K562 (cell line): ENCODE data around the gene PUS10. TPM values are rescaled to one million over a fixed set of nuclear protein-coding genes. Genes with fewer than 3 reads are reported as not detected.

Experiments used
- ARNT ChIP-seq, 2 experiments: fragments of 450-650 bp; IDR thresholded peaks; 2 replicates each; pipeline ENCODE4 v1.6.1; 2016; ENCODE audit warnings: mild to moderate bottlenecking in 1 of 2
- ATF1 ChIP-seq, 2 experiments: fragments of 450-650 bp in 1 of 2; IDR thresholded peaks; 2 replicates each; pipeline ENCODE4 v1.6.1; 2016; ENCODE audit warnings: missing compliant biosample characterization in 1 of 2, missing genetic modification characterization in 1 of 2
- CAMTA2 ChIP-seq: fragments of 250-450 bp; sonication (Bioruptor Pico); conservative IDR thresholded peaks from 2 replicates; pipeline ENCODE4 v1.5.1; 2022
- CREB1 ChIP-seq, 2 experiments: sonication (generic) in 1 of 2; formaldehyde crosslinking in 1 of 2; IDR thresholded peaks; 2 replicates each; pipeline versions ENCODE4 v1.6.1 to v1.8.0; 2012 to 2022; ENCODE audit warnings: inconsistent platforms in 1 of 2, mild to moderate bottlenecking in 1 of 2, missing genetic modification reagents in 1 of 2, moderate library complexity in 1 of 2
- CTBP1 ChIP-seq: fragments of 450-650 bp; IDR thresholded peaks from 2 replicates; pipeline ENCODE4 v1.6.1; 2016; ENCODE audit warnings: borderline replicate concordance
- DIDO1 ChIP-seq: fragments of 450-650 bp; IDR thresholded peaks from 2 replicates; pipeline ENCODE4 v1.6.1; 2016; ENCODE audit warnings: low read depth, missing biosample characterization, missing genetic modification characterization
- DPF2 ChIP-seq: fragments of 450-650 bp; IDR thresholded peaks from 2 replicates; pipeline ENCODE4 v1.6.1; 2016
- FOXK2 ChIP-seq, 2 experiments: fragments of 450-650 bp; IDR thresholded peaks in 1 of 2; conservative IDR thresholded peaks in 1 of 2; 2 replicates each; pipeline ENCODE4 v1.6.1; 2016; ENCODE audit warnings: low read depth in 2 of 2, mild to moderate bottlenecking in 1 of 2
- GATAD2B ChIP-seq: fragments of 450-650 bp; IDR thresholded peaks from 2 replicates; pipeline ENCODE4 v1.6.1; 2017; ENCODE audit warnings: mild to moderate bottlenecking, borderline replicate concordance
- GTF2A2 ChIP-seq: IDR thresholded peaks from 2 replicates; pipeline ENCODE4 v1.6.1; 2016; ENCODE audit warnings: mild to moderate bottlenecking, missing genetic modification characterization, missing compliant biosample characterization
- KLF6 ChIP-seq: fragments of 250-450 bp; sonication (Bioruptor Pico); IDR thresholded peaks from 2 replicates; pipeline ENCODE4 v1.4.0; 2020; ENCODE audit warnings: mild to moderate bottlenecking, moderate library complexity, borderline replicate concordance
- MTA2 ChIP-seq: fragments of 450-650 bp; IDR thresholded peaks from 2 replicates; pipeline ENCODE4 v1.6.1; 2016; ENCODE audit warnings: low read depth
- MXD1 ChIP-seq: fragments of 250-450 bp; sonication (Bioruptor Pico); IDR thresholded peaks from 2 replicates; pipeline ENCODE4 v1.8.0; 2021; ENCODE audit warnings: borderline replicate concordance, mild to moderate bottlenecking, moderate library complexity; ENCODE audit not compliant: poor library complexity, severe bottlenecking
- MYBL2 ChIP-seq, 2 experiments: fragments of 450-650 bp in 1 of 2; sonication (generic) in 1 of 2; formaldehyde crosslinking in 1 of 2; IDR thresholded peaks; 2 replicates each; pipeline versions ENCODE4 v1.6.1 to v1.8.1; 2017 to 2022; ENCODE audit warnings: borderline replicate concordance in 1 of 2, inconsistent platforms in 1 of 2, low read depth in 1 of 2, mild to moderate bottlenecking in 1 of 2, missing genetic modification reagents in 1 of 2, moderate library complexity in 1 of 2
- NCOA2 ChIP-seq, 2 experiments: fragments of 450-650 bp; IDR thresholded peaks; 2 replicates each; pipeline ENCODE4 v1.6.1; 2018; ENCODE audit warnings: mild to moderate bottlenecking in 2 of 2, moderate library complexity in 1 of 2; ENCODE audit not compliant: partially characterized antibody in 2 of 2
- NCOA4 ChIP-seq: fragments of 450-650 bp; IDR thresholded peaks from 2 replicates; pipeline ENCODE4 v1.6.1; 2018; ENCODE audit warnings: mild to moderate bottlenecking; ENCODE audit not compliant: partially characterized antibody
- NFRKB ChIP-seq: fragments of 450-650 bp; IDR thresholded peaks from 2 replicates; pipeline ENCODE4 v1.6.1; 2016; ENCODE audit warnings: low read depth
- PCBP1 ChIP-seq: fragments of 200-400 bp; formaldehyde crosslinking; IDR thresholded peaks from 2 replicates; pipeline ENCODE4 v1.6.1; 2018; ENCODE audit warnings: mild to moderate bottlenecking, low read depth, low read length; ENCODE audit not compliant: poor library complexity, severe bottlenecking
- TEAD4 ChIP-seq, 2 experiments: sonication (generic) in 1 of 2; formaldehyde crosslinking in 1 of 2; IDR thresholded peaks; 2 replicates each; pipeline versions ENCODE4 v1.6.1 to v1.8.0; 2012 to 2022; ENCODE audit warnings: borderline replicate concordance in 1 of 2, inconsistent platforms in 1 of 2, low read length in 1 of 2, mild to moderate bottlenecking in 1 of 2, missing genetic modification reagents in 1 of 2
- UBTF ChIP-seq, 2 experiments: IDR thresholded peaks; 2 replicates each; pipeline ENCODE4 v1.6.1; 2012; ENCODE audit warnings: improper control_type of control experiment in 2 of 2, low read depth in 2 of 2, low read length in 2 of 2, borderline replicate concordance in 1 of 2
- ZNF263 ChIP-seq: sonication (generic); formaldehyde crosslinking; IDR thresholded peaks from 2 replicates; pipeline ENCODE4 v1.8.0; 2022; ENCODE audit warnings: mild to moderate bottlenecking, missing genetic modification reagents, borderline replicate concordance
- ZNF444 ChIP-seq: fragments of 250-450 bp; sonication (Bioruptor Pico); IDR thresholded peaks from 2 replicates; pipeline ENCODE4 v1.4.0; 2020; ENCODE audit warnings: mild to moderate bottlenecking, moderate library complexity
- ZNF511 ChIP-seq: sonication (generic); formaldehyde crosslinking; IDR thresholded peaks from 2 replicates; pipeline ENCODE4 v1.8.0; 2022; ENCODE audit warnings: mild to moderate bottlenecking, missing genetic modification reagents
- polyA plus RNA-seq, 8 experiments: library from polyadenylated mRNA; depleted of rRNA in 4 of 8; stranded (reverse) in 5 of 8; unstranded in 3 of 8; fragments of >200 nt; fragmentation: Nextera tagmentation in 2 of 8; fragmentation: Illumina TruSeq in 1 of 8; extraction: Ambion mirVana in 2 of 8; extraction: Trizol in 1 of 8; gene quantifications; 2 replicates each; pipeline versions ENCODE4 v1.2.1 to v1.2.3, GENCODE V29; 2011 to 2014; ENCODE audit warnings: inconsistent platforms in 1 of 8, missing spikeins in 1 of 8
- total RNA-seq, 7 experiments: library from RNA; depleted of rRNA in 6 of 7; stranded (reverse); fragments of >200 nt in 6 of 7; fragmentation: Illumina TruSeq in 2 of 7; extraction: Trizol in 2 of 7; gene quantifications; 2 replicates each; pipeline versions ENCODE4 v1.2.1 to v1.2.3, GENCODE V29; 2011 to 2021; ENCODE audit warnings: low replicate concordance in 1 of 7

Gene PUS10
- total and polyA plus RNA-seq, 9 of the 15 experiments (the other 6 are each of a cell fraction or from before 2014, with no cell fraction given), result 5.0 to 10.7 (median 7.6) TPM

- TF ChIP-seq NFRKB (peak; percentile 97), TEAD4 (IDR thresholded peaks at IDR 0.05; ENCODE audit: low read length) (peak; percentile 55), TEAD4 (CRISPR knock-in tag; IDR thresholded peaks at IDR 0.05; ENCODE audit: borderline replicate concordance) (no peak), MYBL2 (IDR thresholded peaks at IDR 0.05; ENCODE audit: low read depth) (peak; percentile 63), MYBL2 (CRISPR knock-in tag; IDR thresholded peaks at IDR 0.05; ENCODE audit: borderline replicate concordance) (no peak), CAMTA2 (CRISPR knock-in tag) (no peak), PCBP1 (no peak), NCOA2 (IDR thresholded peaks at IDR 0.05; ENCODE audit: partially characterized antibody in 2 of 2) (peak in 1 of 2 experiments; percentile 72), CREB1 (IDR thresholded peaks at IDR 0.05) (peak; percentile 25; the same call in 1 of the 2 replicates), CREB1 (CRISPR knock-in tag; IDR thresholded peaks at IDR 0.05) (no peak), DPF2 (peak; percentile 58; the same call in 1 of the 2 replicates), FOXK2 (conservative IDR thresholded peaks at IDR 0.05 in 1 of 2, IDR thresholded peaks at IDR 0.05 in 1 of 2; ENCODE audit: low read depth in 2 of 2) (peak; percentile 67 to 78; a peak in 3 of 4 replicates), ZNF263 (CRISPR knock-in tag) (no peak), MXD1 (CRISPR knock-in tag) (peak; percentile 52), NCOA4 (peak; percentile 99), MTA2 (no peak), ARNT (IDR thresholded peaks at IDR 0.05) (peak in 1 of 2 experiments; percentile 64; a peak in 3 of 4 replicates), GTF2A2 (tag) (peak; percentile 58; the same call in 1 of the 2 replicates), UBTF (IDR thresholded peaks at IDR 0.05; ENCODE audit: borderline replicate concordance in 1 of 2, low read depth in 2 of 2, low read length in 2 of 2) (peak; percentile 73 to 75; a peak in 1 of 4 replicates), DIDO1 (tag) (peak; percentile 100), GATAD2B (peak; percentile 90; the same call in 1 of the 2 replicates), KLF6 (0 out of 2 replicates have a peak, but pooled peaks have one; percentile 3), ZNF444 (CRISPR knock-in tag) (no peak), CTBP1 (peak; percentile 78; the same call in 1 of the 2 replicates), ATF1 (CRISPR knock-in tag; IDR thresholded peaks at IDR 0.05) (no peak), ATF1 (tag; IDR thresholded peaks at IDR 0.05) (peak; percentile 88), ZNF511 (CRISPR knock-in tag) (peak; percentile 39; the same call in 1 of the 2 replicates)
Observed at GRCh38 chr2:61017003-61017555, 976 bp downstream of the PUS10 start (continued).
